HCT116 (cell line): Measurements from ENCODE around the gene WAS.

Experiments
- FOSL1 ChIP-seq: IDR thresholded peaks from 2 replicates; pipeline ENCODE4 v1.6.1; 2012; ENCODE audit warnings: low read depth
- MAX ChIP-seq: IDR thresholded peaks from 2 replicates; pipeline ENCODE4 v1.6.1; 2012
- POLR2A ChIP-seq: IDR thresholded peaks from 2 replicates; pipeline ENCODE4 v1.7.0; 2011; ENCODE audit warnings: borderline replicate concordance; ENCODE audit not compliant: insufficient read depth, insufficient read length; ENCODE audit errors: extremely low read depth
- RAD21 ChIP-seq: IDR thresholded peaks from 2 replicates; pipeline ENCODE4 v1.6.1; 2012; ENCODE audit warnings: low read depth, mild to moderate bottlenecking
- TCF7L2 ChIP-seq: IDR thresholded peaks from 2 replicates; pipeline ENCODE4 v1.7.0; 2011; ENCODE audit warnings: borderline replicate concordance, inconsistent platforms; ENCODE audit not compliant: insufficient read depth, insufficient read length; ENCODE audit errors: extremely low read depth
- ZNF274 ChIP-seq: fragments of 200-500 bp; sonication (Bioruptor generic); IDR thresholded peaks from 2 replicates; pipeline ENCODE4 v1.6.1; 2014; ENCODE audit warnings: mild to moderate bottlenecking, low read depth, low read length, inconsistent platforms
- TF ChIP-seq, protein P1 (sequence below), 3 experiments: fragments of 200-600 bp in 1 of 3; sonication (generic) in 1 of 3; IDR thresholded peaks in 2 of 3; conservative IDR thresholded peaks in 1 of 3; 2 replicates each; pipeline ENCODE4 v1.5.1; 2012 to 2017; ENCODE audit warnings: low read depth in 2 of 3, low read length in 2 of 3, antibody characterized with exemption in 1 of 3, borderline replicate concordance in 1 of 3, control low read depth in 1 of 3, mild to moderate bottlenecking in 1 of 3, mixed read lengths in 1 of 3, mixed run types in 1 of 3, moderate library complexity in 1 of 3; ENCODE audit not compliant: insufficient read depth in 1 of 3
- TF ChIP-seq, protein P2 (sequence below): IDR thresholded peaks from 2 replicates; pipeline ENCODE4 v1.6.1; 2012

DNA sequence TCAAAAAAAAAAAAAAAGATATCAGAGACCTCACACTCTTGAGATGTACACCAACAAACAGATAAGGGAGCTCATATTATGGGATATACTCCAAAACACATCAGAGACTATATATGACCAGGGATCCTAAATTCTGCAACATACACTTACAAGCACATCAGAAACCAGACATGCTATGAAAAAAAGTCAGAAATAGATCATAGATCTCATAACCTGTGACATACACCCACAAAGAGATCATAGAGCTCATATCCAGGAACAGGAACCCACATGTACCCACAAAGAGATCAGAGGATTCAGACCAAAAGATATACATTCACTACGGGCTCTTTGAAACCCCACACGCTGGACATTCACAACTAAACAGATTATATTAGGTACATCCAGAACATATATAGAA, 43.0 kb downstream of the WAS start:
- TF ChIP-seq RAD21 (no peak), MAX (no peak), FOSL1 (no peak), TCF7L2 (no peak), POLR2A (no peak), ZNF274 (no peak)
- TF ChIP-seq, protein P1, sequence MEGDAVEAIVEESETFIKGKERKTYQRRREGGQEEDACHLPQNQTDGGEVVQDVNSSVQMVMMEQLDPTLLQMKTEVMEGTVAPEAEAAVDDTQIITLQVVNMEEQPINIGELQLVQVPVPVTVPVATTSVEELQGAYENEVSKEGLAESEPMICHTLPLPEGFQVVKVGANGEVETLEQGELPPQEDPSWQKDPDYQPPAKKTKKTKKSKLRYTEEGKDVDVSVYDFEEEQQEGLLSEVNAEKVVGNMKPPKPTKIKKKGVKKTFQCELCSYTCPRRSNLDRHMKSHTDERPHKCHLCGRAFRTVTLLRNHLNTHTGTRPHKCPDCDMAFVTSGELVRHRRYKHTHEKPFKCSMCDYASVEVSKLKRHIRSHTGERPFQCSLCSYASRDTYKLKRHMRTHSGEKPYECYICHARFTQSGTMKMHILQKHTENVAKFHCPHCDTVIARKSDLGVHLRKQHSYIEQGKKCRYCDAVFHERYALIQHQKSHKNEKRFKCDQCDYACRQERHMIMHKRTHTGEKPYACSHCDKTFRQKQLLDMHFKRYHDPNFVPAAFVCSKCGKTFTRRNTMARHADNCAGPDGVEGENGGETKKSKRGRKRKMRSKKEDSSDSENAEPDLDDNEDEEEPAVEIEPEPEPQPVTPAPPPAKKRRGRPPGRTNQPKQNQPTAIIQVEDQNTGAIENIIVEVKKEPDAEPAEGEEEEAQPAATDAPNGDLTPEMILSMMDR (IDR thresholded peaks at IDR 0.05 in 2 of 3, conservative IDR thresholded peaks at IDR 0.05 in 1 of 3; ENCODE audit: borderline replicate concordance in 1 of 3, insufficient read depth in 1 of 3, low read depth in 2 of 3, low read length in 2 of 3), result no peak
- TF ChIP-seq, protein P2, sequence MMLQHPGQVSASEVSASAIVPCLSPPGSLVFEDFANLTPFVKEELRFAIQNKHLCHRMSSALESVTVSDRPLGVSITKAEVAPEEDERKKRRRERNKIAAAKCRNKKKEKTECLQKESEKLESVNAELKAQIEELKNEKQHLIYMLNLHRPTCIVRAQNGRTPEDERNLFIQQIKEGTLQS, result no peak
